ENCODE results near the gene ZDHHC12.

Gene ZDHHC12

DNA sequence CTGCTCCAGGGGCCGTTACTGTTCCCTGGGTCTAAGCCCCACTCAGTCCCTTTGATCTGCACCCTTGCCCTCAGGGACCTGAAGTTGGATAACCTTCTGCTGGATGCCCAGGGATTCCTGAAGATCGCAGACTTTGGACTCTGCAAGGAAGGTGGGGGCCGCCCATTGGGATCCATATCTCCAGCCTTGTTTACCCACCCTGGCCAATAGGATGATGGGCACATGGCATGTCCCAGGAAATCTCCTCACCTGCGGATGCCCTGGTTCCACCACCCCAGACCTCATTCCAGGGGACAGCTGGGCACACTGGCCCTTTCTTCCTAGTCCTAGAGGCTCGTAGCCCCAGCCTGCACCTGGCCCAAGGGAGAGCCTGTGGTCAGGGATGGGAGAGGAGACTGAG lies 5.5 kb downstream of the ZDHHC12 start:
- no peaks in the 10 kb centered on the region for H3K4me1 ChIP-seq
- H3K4me2 ChIP-seq (ENCODE audit: low read length) = no peak overlapping the region
- H2AFZ ChIP-seq = no peak overlapping the region
- TF ChIP-seq, protein P1, sequence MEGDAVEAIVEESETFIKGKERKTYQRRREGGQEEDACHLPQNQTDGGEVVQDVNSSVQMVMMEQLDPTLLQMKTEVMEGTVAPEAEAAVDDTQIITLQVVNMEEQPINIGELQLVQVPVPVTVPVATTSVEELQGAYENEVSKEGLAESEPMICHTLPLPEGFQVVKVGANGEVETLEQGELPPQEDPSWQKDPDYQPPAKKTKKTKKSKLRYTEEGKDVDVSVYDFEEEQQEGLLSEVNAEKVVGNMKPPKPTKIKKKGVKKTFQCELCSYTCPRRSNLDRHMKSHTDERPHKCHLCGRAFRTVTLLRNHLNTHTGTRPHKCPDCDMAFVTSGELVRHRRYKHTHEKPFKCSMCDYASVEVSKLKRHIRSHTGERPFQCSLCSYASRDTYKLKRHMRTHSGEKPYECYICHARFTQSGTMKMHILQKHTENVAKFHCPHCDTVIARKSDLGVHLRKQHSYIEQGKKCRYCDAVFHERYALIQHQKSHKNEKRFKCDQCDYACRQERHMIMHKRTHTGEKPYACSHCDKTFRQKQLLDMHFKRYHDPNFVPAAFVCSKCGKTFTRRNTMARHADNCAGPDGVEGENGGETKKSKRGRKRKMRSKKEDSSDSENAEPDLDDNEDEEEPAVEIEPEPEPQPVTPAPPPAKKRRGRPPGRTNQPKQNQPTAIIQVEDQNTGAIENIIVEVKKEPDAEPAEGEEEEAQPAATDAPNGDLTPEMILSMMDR (IDR thresholded peaks at IDR 0.05) = no peak
- H3K27ac ChIP-seq = no peak overlapping the region
- H3K79me2 ChIP-seq = no peaks in the 10 kb centered on the region
- no peaks in the 10 kb centered on the region for H3K9me3 ChIP-seq (ENCODE audit: control insufficient read depth, low read length)
- no peaks in the 10 kb centered on the region for H3K36me3 ChIP-seq (ENCODE audit: control insufficient read depth, insufficient read depth, low read length)
- H3K27me3 ChIP-seq (ENCODE audit: control insufficient read depth, insufficient read depth, low read length) = no peaks in the 10 kb centered on the region
- H3K9ac ChIP-seq = no peak overlapping the region
- no peak overlapping the region for H3K4me3 ChIP-seq (ENCODE audit: low read depth, low read length)

GRCh38 chr9:128718047-128718446 lies 5.9 kb downstream of the ZDHHC12 start:
- H2AFZ ChIP-seq = no peak overlapping the region
- no peaks in the 10 kb centered on the region for H3K4me1 ChIP-seq
- H3K4me2 ChIP-seq (ENCODE audit: low read length) = no peak overlapping the region
- no peak overlapping the region for H3K9ac ChIP-seq
- no peaks in the 10 kb centered on the region for H3K36me3 ChIP-seq (ENCODE audit: control insufficient read depth, insufficient read depth, low read length)
- TF ChIP-seq, protein P1 (IDR thresholded peaks at IDR 0.05) = no peak
- no peaks in the 10 kb centered on the region for H3K9me3 ChIP-seq (ENCODE audit: control insufficient read depth, low read length)
- H3K79me2 ChIP-seq = no peaks in the 10 kb centered on the region
- H3K4me3 ChIP-seq (ENCODE audit: low read depth, low read length) = no peak overlapping the region
- H3K27me3 ChIP-seq (ENCODE audit: control insufficient read depth, insufficient read depth, low read length) = no peaks in the 10 kb centered on the region
- H3K27ac ChIP-seq = no peak overlapping the region

DNA sequence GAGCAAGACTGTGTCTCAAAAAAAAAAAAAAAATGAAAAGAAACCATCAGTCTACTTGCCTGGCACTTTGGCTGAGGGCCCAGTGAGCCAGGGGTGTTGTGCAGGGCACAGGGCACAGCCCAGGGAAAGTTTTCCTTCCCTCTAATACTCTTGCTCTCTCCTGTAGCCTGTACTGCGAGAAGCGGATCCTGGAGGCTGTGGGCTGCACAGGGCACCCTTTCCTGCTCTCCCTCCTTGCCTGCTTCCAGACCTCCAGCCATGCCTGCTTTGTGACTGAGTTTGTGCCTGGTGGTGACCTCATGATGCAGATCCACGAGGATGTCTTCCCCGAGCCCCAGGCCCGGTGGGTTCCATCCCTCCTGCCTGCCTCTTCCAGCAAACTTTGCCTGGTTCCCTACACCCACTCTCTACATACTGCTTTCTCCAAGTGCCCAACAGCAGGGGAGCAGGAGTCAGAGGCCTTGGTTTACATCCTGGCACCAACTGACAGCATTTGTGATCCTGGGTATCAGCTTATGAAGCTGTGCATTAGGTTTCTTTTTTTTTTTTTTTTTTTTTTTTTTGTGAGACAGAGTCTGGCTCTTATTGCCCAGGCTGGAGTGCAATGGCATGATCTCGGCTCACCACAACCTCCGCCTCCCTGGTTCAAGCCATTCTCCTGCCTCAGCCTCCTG lies 7.2 kb downstream of the ZDHHC12 start:
- Histone ChIP-seq H3K9ac (no peak overlapping the region), H3K27ac (no peak overlapping the region), H2AFZ (no peak overlapping the region), H3K36me3 (ENCODE audit: control insufficient read depth, insufficient read depth, low read length) (no peaks in the 10 kb centered on the region), H3K9me3 (ENCODE audit: control insufficient read depth, low read length) (no peaks in the 10 kb centered on the region), H3K27me3 (ENCODE audit: control insufficient read depth, insufficient read depth, low read length) (no peaks in the 10 kb centered on the region), H3K79me2 (no peaks in the 10 kb centered on the region), H3K4me2 (ENCODE audit: low read length) (no peak overlapping the region), H3K4me3 (ENCODE audit: low read depth, low read length) (no peak overlapping the region), H3K4me1 (no peaks in the 10 kb centered on the region)
- TF ChIP-seq, protein P1 (IDR thresholded peaks at IDR 0.05) = no peak

GRCh38 chr9:128715436-128715750 lies 8.5 kb downstream of the ZDHHC12 start:
- TF ChIP-seq, protein P1 (IDR thresholded peaks at IDR 0.05) = no peak
- H3K27ac ChIP-seq = no peak overlapping the region
- H3K79me2 ChIP-seq = no peaks in the 10 kb centered on the region
- no peak overlapping the region for H3K9ac ChIP-seq
- H3K27me3 ChIP-seq (ENCODE audit: control insufficient read depth, insufficient read depth, low read length) = no peaks in the 10 kb centered on the region
- no peak overlapping the region for H3K4me2 ChIP-seq (ENCODE audit: low read length)
- H3K36me3 ChIP-seq (ENCODE audit: control insufficient read depth, insufficient read depth, low read length) = no peaks in the 10 kb centered on the region
- H3K9me3 ChIP-seq (ENCODE audit: control insufficient read depth, low read length) = no peaks in the 10 kb centered on the region
- no peaks in the 10 kb centered on the region for H3K4me1 ChIP-seq
- no peak overlapping the region for H3K4me3 ChIP-seq (ENCODE audit: low read depth, low read length)
- H2AFZ ChIP-seq = no peak overlapping the region
